Retina (tissue), 1 donor: ENCODE measurements around the gene OGDH.
"Not testable (repeated sequence)": the region's sequence is repeated elsewhere in the genome, so short reads cannot be mapped to it uniquely, and the experiment has no call there.

ENCODE experiments used
- DNase-seq: peaks from one replicate; pipeline ENCODE4 v3.0.0-alpha.2; 2016

The OGDH gene

DNA sequence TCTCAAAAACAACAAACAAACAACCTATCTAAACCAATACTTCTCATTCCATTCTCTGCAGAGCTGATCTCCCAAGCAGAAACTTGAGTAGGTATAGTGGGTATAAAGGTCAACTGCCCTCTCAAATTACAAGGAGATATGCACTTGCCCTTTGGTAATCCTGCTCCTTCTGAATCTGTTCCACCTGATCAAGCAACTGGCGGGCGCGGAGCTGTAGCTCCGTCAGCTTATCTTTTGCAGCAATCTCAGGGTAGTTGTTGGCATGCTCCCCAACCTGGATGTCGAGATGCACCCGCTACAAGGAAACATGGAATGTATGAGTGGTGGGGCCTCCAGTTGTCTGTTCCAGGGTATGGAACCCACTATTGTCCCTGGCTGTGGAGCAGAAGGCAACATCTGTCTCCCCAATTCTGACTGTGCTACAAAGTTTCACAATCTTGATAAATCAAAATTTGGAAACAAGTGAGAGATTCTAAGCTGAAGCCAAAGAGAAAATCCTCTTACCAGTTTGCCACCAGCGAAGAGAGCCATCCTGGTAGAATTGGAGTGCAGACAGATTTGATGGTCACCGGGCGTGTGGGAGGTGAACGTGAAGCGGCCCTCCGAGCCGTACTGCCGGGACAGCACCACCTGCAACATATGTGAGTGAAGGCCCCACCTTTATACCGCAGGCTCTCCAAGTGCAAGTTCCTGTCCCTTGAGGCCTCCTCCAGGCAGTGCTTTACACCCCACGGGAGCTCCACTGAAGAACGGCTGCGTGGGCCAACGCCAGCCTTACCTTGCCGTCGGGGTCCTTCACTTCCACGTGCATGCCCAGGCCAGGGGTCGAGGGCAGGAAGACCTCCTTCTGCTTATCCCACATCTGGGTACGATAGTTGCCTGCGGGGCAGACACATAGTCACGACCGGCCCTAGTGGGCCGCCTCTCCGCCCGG lies 25.2 kb upstream of the OGDH start:
- no peak for DNase-seq

DNA sequence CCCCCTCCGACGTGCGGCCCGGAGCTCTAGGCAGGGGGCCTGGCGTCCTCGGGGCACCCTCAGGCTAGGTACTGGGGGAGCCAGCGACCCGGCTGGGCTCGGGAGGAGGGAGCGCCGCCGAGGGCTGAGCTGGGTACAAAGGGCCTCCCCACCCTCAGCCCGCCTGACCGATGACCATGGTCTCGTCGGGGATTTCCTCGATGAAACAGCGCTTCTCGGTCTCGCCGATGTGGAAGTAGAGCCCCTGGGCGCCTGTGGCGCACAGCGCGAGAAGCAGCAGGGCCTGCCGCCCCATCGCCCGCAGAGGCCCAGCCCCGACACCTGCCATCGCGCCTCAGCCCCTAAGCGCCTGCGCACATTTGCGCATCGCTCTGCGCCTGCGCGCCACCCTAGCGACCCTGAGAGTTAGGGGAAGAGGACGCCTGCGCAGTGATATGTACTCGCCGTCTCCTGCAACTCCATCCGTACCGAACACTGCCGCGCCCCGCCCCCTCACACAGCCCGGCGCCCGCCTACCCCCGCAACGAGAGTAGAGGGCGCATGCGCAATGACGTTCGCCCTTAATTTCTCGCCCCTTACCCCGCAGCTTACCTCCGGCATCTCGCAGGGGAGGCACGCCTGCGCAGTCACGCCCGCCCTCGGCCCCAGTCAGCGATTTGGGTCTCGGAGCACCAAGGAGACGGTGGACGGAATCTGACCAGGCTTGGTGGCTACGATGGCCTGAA lies 24.4 kb upstream of the OGDH start, which contains the start of gene TMED4:
Gene TMED4, minus strand, starts transcription at position 353 of the 725 bp plus-strand sequence. Its CDS starts 25 bp downstream, at position 328.
- DNase-seq = peak; percentile 98

DNA sequence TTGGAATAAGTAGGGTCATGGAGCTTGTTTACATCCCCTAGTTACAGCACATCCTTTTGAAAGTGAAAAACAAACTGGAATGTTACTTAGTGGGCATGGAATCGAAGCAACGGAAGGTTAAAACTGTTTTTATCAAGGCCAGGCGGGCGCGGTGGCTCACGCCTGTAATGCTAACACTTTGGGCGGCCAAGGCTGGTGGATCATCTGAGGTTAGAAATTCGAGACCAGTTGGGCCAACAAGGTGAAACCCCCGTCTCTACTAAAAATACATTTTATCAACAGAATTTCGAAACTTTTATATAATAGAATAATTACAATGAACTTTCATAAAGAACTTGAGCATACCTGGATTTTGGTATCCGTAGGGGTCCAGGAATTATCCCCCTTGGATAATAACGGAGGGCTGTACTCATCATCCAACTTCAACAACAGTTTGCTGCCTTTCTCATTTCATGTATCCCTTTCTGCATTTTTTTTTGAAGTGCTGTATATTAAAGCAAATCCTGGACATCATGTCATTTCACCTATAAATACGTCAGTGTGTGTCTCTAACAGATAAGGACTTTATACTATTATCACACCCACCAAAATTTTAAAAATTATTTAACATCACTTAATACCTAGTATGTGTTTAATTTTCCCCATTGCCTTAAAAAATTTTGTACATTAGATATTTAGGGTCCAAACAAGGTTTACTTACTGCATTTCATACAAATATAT lies 23.1 kb upstream of the OGDH start:
- DNase-seq = no peak

- peak; percentile 23 for DNase-seq
Observed at GRCh38 chr7:44587843-44588711, 18.4 kb upstream of the OGDH start.

DNA sequence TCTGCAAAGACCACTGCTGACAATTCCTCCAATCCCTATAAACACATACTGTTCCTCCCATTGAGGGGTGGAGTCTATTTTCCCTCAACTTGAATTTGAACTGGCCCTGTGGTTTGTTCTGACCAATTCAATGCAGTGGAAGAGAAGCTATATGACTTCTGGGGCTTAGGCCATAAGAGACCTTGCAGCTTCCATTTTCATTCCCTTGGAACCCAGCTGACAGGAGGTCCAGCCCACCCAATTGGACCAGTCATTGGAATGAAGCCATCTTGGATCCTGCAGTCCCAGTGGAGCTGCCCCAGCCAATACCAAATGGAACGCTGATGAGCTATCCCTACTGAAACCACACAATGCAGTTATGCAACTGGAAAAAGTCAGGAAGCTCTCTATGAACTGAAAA lies 15.5 kb upstream of the OGDH start:
- DNase-seq = no peak

DNA sequence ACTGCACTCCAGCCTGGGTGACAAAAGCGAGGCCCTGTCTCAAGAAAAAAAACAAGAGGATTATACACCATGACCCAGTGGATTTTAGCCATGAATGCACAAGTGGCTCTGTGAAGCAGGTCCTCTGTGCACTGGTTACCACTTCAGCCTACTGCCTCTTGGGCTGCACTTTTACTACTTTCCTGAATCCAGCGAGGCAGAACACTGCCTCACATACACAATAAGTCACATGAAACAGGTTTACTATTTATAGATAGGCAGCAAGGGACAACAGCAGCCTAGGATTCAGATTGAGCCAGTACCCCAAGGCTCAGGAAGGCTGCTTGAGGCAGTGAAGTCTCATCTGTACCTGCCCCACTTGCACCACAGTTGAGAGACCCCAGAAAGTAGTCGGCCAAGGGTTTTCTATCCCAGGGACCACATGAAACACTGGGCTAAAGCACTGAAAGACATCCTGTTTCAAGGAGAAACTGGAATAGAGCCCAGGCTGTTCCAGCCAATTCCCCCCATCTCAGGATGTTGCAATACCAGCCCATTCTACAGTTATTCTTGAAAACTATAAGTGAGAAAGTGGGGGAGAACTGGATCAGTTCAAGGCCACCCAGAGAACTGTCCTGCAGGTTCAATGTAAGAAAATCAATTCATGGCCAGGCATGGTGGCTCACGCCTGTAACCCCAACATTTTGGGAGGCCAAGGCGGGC lies 10.3 kb upstream of the OGDH start:
- no peak for DNase-seq

DNA sequence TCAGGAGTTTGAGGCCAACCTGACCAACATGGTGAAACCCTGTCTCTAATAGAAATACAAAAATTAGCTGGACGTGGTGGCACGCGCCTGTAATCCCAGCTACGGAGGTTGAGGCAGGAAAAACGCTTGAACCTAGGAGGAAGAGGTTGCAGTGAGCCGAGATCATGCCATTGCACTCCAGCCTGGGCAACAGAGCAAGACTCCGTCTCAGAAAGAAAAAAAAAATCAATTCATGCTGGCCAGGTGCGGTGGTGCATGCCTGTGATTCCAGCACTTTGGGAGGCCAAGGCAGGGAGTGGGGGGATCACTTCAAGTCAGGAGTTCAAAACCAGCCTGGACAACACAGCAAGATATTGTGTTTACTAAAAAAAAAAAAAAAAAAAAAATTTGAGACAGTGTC lies 9.2 kb upstream of the OGDH start:
- DNase-seq = not testable (repeated sequence)

GRCh38 chr7:44599222-44599621 lies 7.2 kb upstream of the OGDH start:
- DNase-seq = no peak

DNA sequence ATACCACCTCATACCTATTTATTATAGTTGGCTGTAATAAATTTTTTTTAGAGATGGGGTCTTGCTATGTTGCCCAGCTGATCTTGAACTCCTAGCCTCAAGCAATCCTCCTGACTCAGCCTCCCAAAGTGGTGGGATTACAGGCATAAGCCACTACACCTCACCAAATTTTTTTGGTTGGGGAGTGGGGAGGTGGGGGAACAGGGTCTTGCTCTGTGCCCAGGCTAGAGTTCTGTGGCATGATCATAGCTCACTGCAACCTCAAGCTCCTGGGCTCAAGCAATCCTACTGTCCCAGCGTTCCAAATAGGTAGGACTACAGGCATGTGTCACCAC lies 3.9 kb upstream of the OGDH start:
- DNase-seq = no peak

DNA sequence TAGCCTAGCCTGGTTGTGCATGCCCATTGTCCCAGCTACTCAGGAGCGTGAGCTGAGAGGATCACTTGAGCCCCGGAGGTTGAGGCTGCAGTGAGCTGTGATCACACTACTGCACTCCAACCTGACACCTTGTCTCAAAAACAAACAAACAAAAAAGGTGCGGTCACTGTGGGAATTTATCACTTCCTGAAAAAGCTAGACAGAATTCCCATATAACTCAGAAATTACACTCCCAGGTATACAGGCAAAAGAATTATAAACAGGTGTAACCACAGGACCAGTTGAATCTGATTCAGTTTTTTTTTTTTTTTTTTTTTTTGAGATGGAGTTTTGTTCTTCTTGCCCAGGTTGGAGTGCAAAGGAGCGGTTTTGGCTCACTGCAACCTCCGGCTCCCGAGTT lies 3.2 kb upstream of the OGDH start:
- DNase-seq = no peak

GRCh38 chr7:44604941-44605340 lies 1.5 kb upstream of the OGDH start:
- no peak for DNase-seq

- DNase-seq = no peak
Observed at GRCh38 chr7:44607141-44608068, 978 bp downstream of the OGDH start.

- no peak for DNase-seq
Observed at GRCh38 chr7:44608916-44609648, 2.7 kb downstream of the OGDH start.

DNA sequence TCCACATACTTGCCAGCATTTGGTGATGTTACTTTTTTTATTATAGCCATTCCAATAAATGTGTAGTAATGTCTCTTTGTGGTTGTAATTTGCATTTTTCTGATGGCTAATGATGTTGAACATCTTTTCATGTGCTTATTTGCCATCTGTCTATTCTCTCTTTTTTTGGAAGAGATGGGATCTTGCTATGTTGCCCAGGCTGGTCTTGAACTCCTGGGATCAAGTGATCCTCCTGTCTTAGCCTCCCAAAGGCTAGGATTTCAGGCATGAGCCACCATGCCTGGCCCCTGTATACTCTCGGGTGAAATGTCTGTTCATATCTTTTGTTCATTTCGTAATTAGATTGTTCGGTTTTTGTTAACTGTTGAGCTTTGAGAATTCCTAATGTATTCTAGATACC lies 3.4 kb downstream of the OGDH start:
- no peak for DNase-seq

GRCh38 chr7:44615149-44615611 lies 8.8 kb downstream of the OGDH start:
- DNase-seq = no peak

DNA sequence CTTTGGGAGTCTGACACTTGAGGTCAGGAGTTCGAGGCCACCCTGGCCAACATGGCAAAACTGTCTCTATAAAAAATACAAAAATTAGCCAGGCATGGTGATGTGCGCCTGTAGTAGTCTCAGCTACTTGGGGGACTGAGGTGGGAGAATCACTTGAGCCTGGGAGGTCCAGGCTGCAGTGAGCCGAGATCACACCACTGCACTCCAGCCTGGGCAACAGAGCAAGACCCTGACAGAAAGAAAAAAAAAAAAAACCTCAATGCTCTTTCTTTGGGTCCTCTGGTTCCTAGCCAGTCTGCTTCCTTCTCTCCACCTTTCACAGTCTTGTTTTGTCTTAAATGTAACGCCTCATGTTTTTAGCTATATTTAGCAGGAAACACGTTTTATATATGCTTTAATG lies 9.4 kb downstream of the OGDH start:
- DNase-seq = no peak

DNA sequence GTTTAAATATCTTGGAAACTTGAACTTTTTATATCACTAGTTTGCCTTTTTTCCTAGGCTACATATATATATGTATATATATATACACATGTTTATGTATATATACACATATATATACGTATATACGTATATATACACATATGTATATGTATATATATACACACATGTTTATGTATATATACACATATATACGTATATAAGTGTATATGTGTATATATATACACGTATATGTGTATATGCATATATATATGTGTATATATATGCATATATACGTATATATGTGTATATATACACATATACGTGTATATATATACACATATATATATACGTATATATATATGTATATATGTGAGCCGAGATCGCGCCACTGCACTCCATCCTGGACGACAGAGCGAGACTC lies 10.1 kb downstream of the OGDH start:
- no peak for DNase-seq

- DNase-seq = no peak
Observed at GRCh38 chr7:44617225-44617890, 10.9 kb downstream of the OGDH start.

GRCh38 chr7:44618045-44618444 lies 11.6 kb downstream of the OGDH start:
- DNase-seq = no peak
